Endothelial cell of umbilical vein (primary cell): ENCODE data around the gene SEMA3A. TPM values are rescaled to one million over a fixed set of nuclear protein-coding genes. Genes with fewer than 3 reads are reported as not detected.

Experiments
- BruUV-seq: library from RNA; stranded (reverse); fragments of 400-500 nt; replicated peaks from 2 replicates; lab custom pipeline; 2021; lab: Mats Ljungman, UMichigan
- CTCF ChIA-PET: fragments of 300-600, 350-600 bp; sonication (Branson Sonifier 250); formaldehyde crosslinking; loops from one replicate; lab custom pipeline; 2021; ENCODE audit warnings: antibody characterized with exemption, inconsistent platforms; lab: Charles Lee
- POLR2A ChIA-PET: fragments of 300-600, 350-600 bp; sonication (Branson Sonifier 250); formaldehyde crosslinking; loops from one replicate; lab custom pipeline; 2021; ENCODE audit warnings: antibody characterized with exemption, inconsistent platforms; lab: Charles Lee
- DNase-seq: peaks from one replicate; pipeline ENCODE4 v3.0.0-alpha.2; 2011; ENCODE audit warnings: low read depth, low spot score
- FAIRE-seq: peaks from 2 replicates; lab custom pipeline; 2011; peaks lifted over from hg19 to GRCh38; lab: Jason Lieb, UNC
- H2AFZ ChIP-seq: 2 replicates; pipeline ENCODE4 v1.6.0; 2012; ENCODE audit warnings: low read depth, low read length, control low read depth, inconsistent platforms
- H3K27ac ChIP-seq: 2 replicates; pipeline ENCODE4 v1.5.1; 2011; ENCODE audit warnings: low read depth, mild to moderate bottlenecking, control low read depth, low read length, moderate library complexity; ENCODE audit not compliant: insufficient read depth
- H3K27me3 ChIP-seq, 2 experiments: 2 replicates each; pipeline versions ENCODE4 v1.6.0 to v1.6.1; 2011; ENCODE audit warnings: low read length in 2 of 2, mixed read lengths in 1 of 2; ENCODE audit not compliant: control insufficient read depth in 2 of 2, insufficient read depth in 2 of 2
- H3K36me3 ChIP-seq, 2 experiments: 2 replicates in 1 of 2; 3 replicates in 1 of 2; pipeline ENCODE4 v1.5.1; 2011; ENCODE audit warnings: low read length in 2 of 2, mild to moderate bottlenecking in 1 of 2, moderate library complexity in 1 of 2; ENCODE audit not compliant: control insufficient read depth in 2 of 2, insufficient read depth in 2 of 2; ENCODE audit errors: extremely low read depth in 1 of 2
- H3K4me1 ChIP-seq: 3 replicates; pipeline ENCODE4 v1.5.1; 2011; ENCODE audit warnings: mild to moderate bottlenecking, low read length; ENCODE audit not compliant: control insufficient read depth, insufficient read depth; ENCODE audit errors: extremely low read depth
- H3K4me2 ChIP-seq: 2 replicates; pipeline ENCODE4 v1.6.1; 2011; ENCODE audit warnings: low read length, control low read depth, mixed read lengths; ENCODE audit not compliant: insufficient read depth
- H3K4me3 ChIP-seq, 3 experiments: fragments of 200-600 bp in 1 of 3; sonication (generic), shearing (Covaris generic) in 1 of 3; replicated peaks in 1 of 3; 2 replicates each; pipeline ENCODE4 v1.5.1; 2011 to 2016; ENCODE audit warnings: control low read depth in 3 of 3, low read length in 3 of 3, mild to moderate bottlenecking in 2 of 3, inconsistent platforms in 1 of 3, low read depth in 1 of 3, moderate library complexity in 1 of 3; ENCODE audit not compliant: insufficient read depth in 1 of 3
- H3K79me2 ChIP-seq: 2 replicates; pipeline ENCODE4 v1.6.0; 2012; ENCODE audit warnings: low read length, inconsistent platforms; ENCODE audit not compliant: control insufficient read depth, insufficient read depth
- H3K9ac ChIP-seq: replicated peaks from 2 replicates; pipeline ENCODE3; 2011; ENCODE audit warnings: low read length, control low read depth; ENCODE audit not compliant: insufficient read depth; ENCODE audit errors: extremely low read depth
- H3K9me1 ChIP-seq: replicated peaks from 3 replicates; pipeline ENCODE4 v1.6.0; 2011; ENCODE audit warnings: mild to moderate bottlenecking, low read length; ENCODE audit not compliant: control insufficient read depth, insufficient read depth; ENCODE audit errors: extremely low read depth
- H3K9me3 ChIP-seq: replicated peaks from 2 replicates; pipeline ENCODE4 v1.5.1; 2012; ENCODE audit warnings: low read length, inconsistent platforms; ENCODE audit not compliant: control insufficient read depth, insufficient read depth
- H4K20me1 ChIP-seq: replicated peaks from 2 replicates; pipeline ENCODE3; 2011; ENCODE audit warnings: mild to moderate bottlenecking, low read length; ENCODE audit not compliant: control insufficient read depth, insufficient read depth; ENCODE audit errors: extremely low read depth
- CTCF ChIP-seq, 2 donors: IDR thresholded peaks; 1 replicate in 1 of 2; 2 replicates in 1 of 2; pipeline ENCODE4 v1.5.1; 2011; ENCODE audit warnings: low read length in 2 of 2, mild to moderate bottlenecking in 2 of 2, moderate library complexity in 2 of 2, control low read depth in 1 of 2, inconsistent platforms in 1 of 2, low read depth in 1 of 2; ENCODE audit not compliant: insufficient read depth in 1 of 2; ENCODE audit errors: extremely low read depth in 1 of 2
- EZH2 ChIP-seq: IDR thresholded peaks from 2 replicates; pipeline ENCODE4 v1.6.1; 2012; ENCODE audit warnings: borderline replicate concordance, low read depth, mild to moderate bottlenecking, moderate library complexity, low read length, inconsistent platforms; ENCODE audit not compliant: severe bottlenecking
- FOS ChIP-seq: IDR thresholded peaks from 2 replicates; pipeline ENCODE4 v1.6.1; 2011; ENCODE audit warnings: mild to moderate bottlenecking, low read length, moderate library complexity, borderline replicate concordance; ENCODE audit not compliant: insufficient read depth
- GATA2 ChIP-seq: IDR thresholded peaks from 2 replicates; pipeline ENCODE4 v1.7.0; 2011; ENCODE audit warnings: low read depth, mild to moderate bottlenecking, moderate library complexity, mixed read lengths, low read length; ENCODE audit not compliant: insufficient read length, insufficient read depth
- JUN ChIP-seq: IDR thresholded peaks from 2 replicates; pipeline ENCODE4 v1.6.1; 2011; ENCODE audit warnings: borderline replicate concordance, low read depth; ENCODE audit not compliant: insufficient read length, insufficient read depth
- MAX ChIP-seq: IDR thresholded peaks from 2 replicates; pipeline ENCODE4 v1.6.1; 2011; ENCODE audit not compliant: insufficient read depth, insufficient read length
- MYC ChIP-seq: IDR thresholded peaks from one replicate; pipeline ENCODE4 v1.6.1; 2011; ENCODE audit warnings: mild to moderate bottlenecking, low read depth, low read length
- POLR2A ChIP-seq: IDR thresholded peaks from 2 replicates; pipeline ENCODE4 v1.6.1; 2012; ENCODE audit warnings: low read depth, mild to moderate bottlenecking, control low read depth, low read length
- POLR2AphosphoS5 ChIP-seq: IDR thresholded peaks from 2 replicates; pipeline ENCODE4 v1.6.1; 2012; ENCODE audit warnings: low read depth, mild to moderate bottlenecking, control low read depth, low read length, moderate library complexity; ENCODE audit not compliant: insufficient read depth
- dilution Hi-C: fragments of 300-500 bp; cut with MboI; formaldehyde crosslinking; loops from one replicate; pipeline ENCODE4 v1.15.0; 2019; ENCODE audit warnings: low sequenced_read_pairs; ENCODE audit not compliant: extremely low pct_ligation_motif_present
- intact Hi-C: fragments of 100-400 bp; cut with micrococcal nuclease; formaldehyde crosslinking; loops from one replicate; pipeline ENCODE4 v1.10.0; 2022
- polyA plus RNA-seq, 4 experiments: library from polyadenylated mRNA; depleted of rRNA in 3 of 4; stranded (reverse) in 3 of 4; unstranded in 1 of 4; fragments of >200 nt; gene quantifications; 2 replicates each; pipeline versions ENCODE4 v1.2.1 to v1.2.3, GENCODE V29; 2011 to 2012; ENCODE audit warnings: missing spikeins in 1 of 4
- total RNA-seq: library from RNA; stranded (reverse); gene quantifications from 2 replicates; pipeline ENCODE4 v1.2.3, GENCODE V29; 2021

Gene SEMA3A
- total and polyA plus RNA-seq, 2 donors (not counting 3 experiments of a cell fraction or from before 2014, with no cell fraction given) = 0.68 to 1.2 TPM

GRCh38 chr7:84204655-84205054 lies 10.1 kb upstream of the SEMA3A start:
- ChIA-PET POLR2A (no interaction called here), CTCF (no interaction called here)
- no TSS peak for BruUV-seq
- H3K9ac ChIP-seq = no peak overlapping the region
- FAIRE-seq = no peak
- H2AFZ ChIP-seq = no peak overlapping the region
- H3K4me3 ChIP-seq = no peak overlapping the region
- dilution Hi-C loops = no loop called here
- TF ChIP-seq MYC (no peak), FOS (no peak), POLR2A (no peak), GATA2 (no peak), EZH2 (no peak), CTCF (IDR thresholded peaks at IDR 0.05; ENCODE audit: extremely low read depth in 1 of 2, insufficient read depth in 1 of 2, low read depth in 1 of 2, low read length in 2 of 2) (no peak), MAX (no peak), JUN (no peak), POLR2AphosphoS5 (no peak)
- H3K36me3 ChIP-seq = no peaks in the 10 kb centered on the region
- intact Hi-C loops = no loop called here
- no peaks in the 10 kb centered on the region for H4K20me1 ChIP-seq
- no peak for DNase-seq
- peaks cover 8% of the 10 kb centered on the region for H3K4me1 ChIP-seq
- H3K9me3 ChIP-seq = no peaks in the 10 kb centered on the region
- no peaks in the 10 kb centered on the region for H3K9me1 ChIP-seq
- H3K79me2 ChIP-seq = no peaks in the 10 kb centered on the region
- no peak overlapping the region for H3K4me2 ChIP-seq
- H3K27ac ChIP-seq = no peak overlapping the region
- H3K27me3 ChIP-seq = no peaks in the 10 kb centered on the region
